Thyroid gland (tissue), 4 donors: ENCODE data around the gene BIRC7.

Experiments used
- POLR2A ChIP-seq, 2 donors: fragments of 450-650 bp; IDR thresholded peaks; one replicate each; pipeline ENCODE4 v1.6.1; 2017; ENCODE audit warnings: antibody characterized with exemption in 2 of 2, mild to moderate bottlenecking in 2 of 2, moderate library complexity in 1 of 2
- TF ChIP-seq, protein P1 (sequence below), 6 experiments: fragments of 200-600 bp in 3 of 6; fragments of 450-650 bp in 3 of 6; sonication (generic) in 3 of 6; IDR thresholded peaks; one replicate each; pipeline ENCODE4 v1.5.1; 2016 to 2019; ENCODE audit warnings: antibody characterized with exemption in 6 of 6, mild to moderate bottlenecking in 2 of 6, inconsistent platforms in 1 of 6, moderate library complexity in 1 of 6

DNA sequence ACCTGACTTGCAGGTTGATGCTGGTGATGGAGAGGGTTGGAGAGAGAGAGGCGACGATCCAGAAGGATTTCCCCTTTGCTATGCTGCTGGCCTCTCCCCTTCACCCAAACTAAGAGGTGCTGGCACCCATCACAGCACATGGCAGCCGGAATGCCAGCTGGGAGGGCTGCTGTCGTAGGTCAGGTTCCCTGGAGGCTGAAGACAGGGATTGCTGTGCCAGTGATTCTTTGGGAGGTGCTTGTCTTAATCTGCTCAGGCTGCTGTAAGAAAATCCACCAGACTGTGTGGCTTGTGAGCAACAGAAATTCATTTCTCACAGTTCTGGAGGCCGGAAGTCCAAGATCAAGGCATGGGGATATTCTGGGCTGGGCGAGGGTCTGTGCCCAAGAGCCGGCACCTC is 32.6 kb downstream of the BIRC7 start:
- TF ChIP-seq, protein P1, sequence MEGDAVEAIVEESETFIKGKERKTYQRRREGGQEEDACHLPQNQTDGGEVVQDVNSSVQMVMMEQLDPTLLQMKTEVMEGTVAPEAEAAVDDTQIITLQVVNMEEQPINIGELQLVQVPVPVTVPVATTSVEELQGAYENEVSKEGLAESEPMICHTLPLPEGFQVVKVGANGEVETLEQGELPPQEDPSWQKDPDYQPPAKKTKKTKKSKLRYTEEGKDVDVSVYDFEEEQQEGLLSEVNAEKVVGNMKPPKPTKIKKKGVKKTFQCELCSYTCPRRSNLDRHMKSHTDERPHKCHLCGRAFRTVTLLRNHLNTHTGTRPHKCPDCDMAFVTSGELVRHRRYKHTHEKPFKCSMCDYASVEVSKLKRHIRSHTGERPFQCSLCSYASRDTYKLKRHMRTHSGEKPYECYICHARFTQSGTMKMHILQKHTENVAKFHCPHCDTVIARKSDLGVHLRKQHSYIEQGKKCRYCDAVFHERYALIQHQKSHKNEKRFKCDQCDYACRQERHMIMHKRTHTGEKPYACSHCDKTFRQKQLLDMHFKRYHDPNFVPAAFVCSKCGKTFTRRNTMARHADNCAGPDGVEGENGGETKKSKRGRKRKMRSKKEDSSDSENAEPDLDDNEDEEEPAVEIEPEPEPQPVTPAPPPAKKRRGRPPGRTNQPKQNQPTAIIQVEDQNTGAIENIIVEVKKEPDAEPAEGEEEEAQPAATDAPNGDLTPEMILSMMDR (IDR thresholded peaks at IDR 0.05), result no peak
- TF ChIP-seq POLR2A (IDR thresholded peaks at IDR 0.05), result no peak
